A549 (cell line): Measurements from ENCODE around the gene PDK2. TPM values are rescaled to one million over a fixed set of nuclear protein-coding genes. Genes with fewer than 3 reads are reported as not detected.
A peak's percentile ranks its signal among the peaks of the same experiment; 100 is the strongest.

Experiments
- ATAC-seq, 2 experiments: fragments of 200-7000 bp in 1 of 2; fragments of >200 bp in 1 of 2; cut with Nextera tagmentation in 1 of 2; cut with Tn5 transposase in 1 of 2; 3 replicates each; pipeline versions ENCODE4 v1.8.0 to v1.9.1; 2018 to 2020; ENCODE audit warnings: mild to moderate bottlenecking in 1 of 2, moderate library complexity in 1 of 2
- CTCF ChIA-PET: fragments of 300-600 bp; sonication (Branson Sonifier 250); formaldehyde crosslinking; extraction: SDS; loops from one replicate; lab custom pipeline; 2021; ENCODE audit warnings: antibody characterized with exemption, inconsistent platforms; lab: Yijun Ruan, JAX
- POLR2A ChIA-PET: fragments of 350-600 bp; formaldehyde crosslinking; extraction: SDS; loops from one replicate; lab custom pipeline; 2021; ENCODE audit warnings: antibody characterized with exemption, inconsistent platforms; lab: Yijun Ruan, JAX
- DNase-seq, 2 experiments: peaks; one replicate each; pipeline versions ENCODE4 v3.0.0 to v3.0.0-alpha.2; 2011 to 2016; ENCODE audit warnings: low read depth in 1 of 2, low spot score in 1 of 2
- FAIRE-seq: peaks from 2 replicates; lab custom pipeline; 2011; peaks lifted over from hg19 to GRCh38; lab: Jason Lieb, UNC
- H3K27ac ChIP-seq, 2 experiments: fragments of >200 bp; sonication (Bioruptor Twin); formaldehyde crosslinking; 3 replicates each; pipeline ENCODE4 v1.5.1; 2016 to 2017
- H3K4me1 ChIP-seq: fragments of >200 bp; sonication (Bioruptor Twin); formaldehyde crosslinking; 3 replicates; pipeline ENCODE4 v1.6.1; 2016
- H3K4me2 ChIP-seq: fragments of >200 bp; sonication (Bioruptor Twin); formaldehyde crosslinking; 3 replicates; pipeline ENCODE4 v1.6.1; 2016
- H3K4me3 ChIP-seq: fragments of >200 bp; sonication (Bioruptor Twin); formaldehyde crosslinking; 3 replicates; pipeline ENCODE4 v1.5.1; 2016
- H3K9me3 ChIP-seq: fragments of >200 bp; sonication (Bioruptor Twin); formaldehyde crosslinking; 3 replicates; pipeline ENCODE4 v1.6.1; 2016
- CHD4 ChIP-seq: fragments of 200-600 bp; sonication (generic); IDR thresholded peaks from 2 replicates; pipeline ENCODE4 v1.6.1; 2016; ENCODE audit warnings: antibody characterized with exemption, mild to moderate bottlenecking, borderline replicate concordance
- EHMT2 ChIP-seq: fragments of 200-600 bp; sonication (generic); IDR thresholded peaks from 2 replicates; pipeline ENCODE4 v1.6.1; 2016; ENCODE audit warnings: antibody characterized with exemption, low read depth, mild to moderate bottlenecking, moderate library complexity
- ESRRA ChIP-seq: fragments of 150-350 bp; IDR thresholded peaks from 2 replicates; pipeline ENCODE4 v1.6.1; 2014; ENCODE audit warnings: mild to moderate bottlenecking, low read length, borderline replicate concordance
- FOSL2 ChIP-seq, 2 experiments: fragments of 450-650 bp in 1 of 2; fragments of >200 bp in 1 of 2; sonication (Bioruptor Twin) in 1 of 2; formaldehyde crosslinking; IDR thresholded peaks; 2 replicates each; pipeline versions ENCODE4 v1.5.0 to v1.6.1; 2016 to 2020; ENCODE audit warnings: mild to moderate bottlenecking in 1 of 2, moderate library complexity in 1 of 2
- GATA3 ChIP-seq: IDR thresholded peaks from 2 replicates; pipeline ENCODE4 v1.6.1; 2012; ENCODE audit warnings: borderline replicate concordance
- HDAC2 ChIP-seq: fragments of 200-600 bp; sonication (generic); IDR thresholded peaks from 2 replicates; pipeline ENCODE4 v1.6.1; 2016
- HEYL ChIP-seq: fragments of 250-450 bp; sonication (Bioruptor Pico); IDR thresholded peaks from 2 replicates; pipeline ENCODE4 v1.8.0; 2021; ENCODE audit warnings: mild to moderate bottlenecking, moderate library complexity
- HOXB13 ChIP-seq: fragments of 250-450 bp; sonication (Bioruptor Pico); IDR thresholded peaks from 2 replicates; pipeline ENCODE4 v1.5.0; 2020; ENCODE audit warnings: low read depth, mild to moderate bottlenecking, moderate library complexity
- JUN ChIP-seq, 2 experiments: fragments of >200 bp; sonication (Bioruptor Twin); formaldehyde crosslinking; IDR thresholded peaks; 2 replicates in 1 of 2; 3 replicates in 1 of 2; pipeline ENCODE4 v1.6.1; 2016 to 2017
- MAZ ChIP-seq: fragments of 150-350 bp; IDR thresholded peaks from 2 replicates; pipeline ENCODE4 v1.6.1; 2014; ENCODE audit warnings: antibody characterized with exemption, low read depth, low read length, borderline replicate concordance
- MYC ChIP-seq: IDR thresholded peaks from 2 replicates; pipeline ENCODE4 v1.6.1; 2012; ENCODE audit warnings: mild to moderate bottlenecking, inconsistent platforms, low read length, improper control_type of control experiment, borderline replicate concordance
- NPAS2 ChIP-seq: fragments of 250-450 bp; sonication (Bioruptor Pico); IDR thresholded peaks from 2 replicates; pipeline ENCODE4 v1.8.0; 2022; ENCODE audit warnings: mild to moderate bottlenecking, moderate library complexity, borderline replicate concordance
- POLR2AphosphoS2 ChIP-seq: conservative IDR thresholded peaks from 2 replicates; pipeline ENCODE4 v1.6.1; 2012; ENCODE audit warnings: low read length, improper control_type of control experiment, inconsistent platforms
- RNF2 ChIP-seq: fragments of 200-600 bp; sonication (generic); IDR thresholded peaks from 2 replicates; pipeline ENCODE4 v1.6.1; 2016; ENCODE audit warnings: low read depth, mild to moderate bottlenecking, antibody characterized with exemption, moderate library complexity, borderline replicate concordance
- TFCP2L1 ChIP-seq: fragments of 250-450 bp; sonication (Bioruptor Pico); IDR thresholded peaks from 2 replicates; pipeline ENCODE4 v1.5.0; 2021; ENCODE audit warnings: mild to moderate bottlenecking
- ZC3H11A ChIP-seq: fragments of 450-650 bp; IDR thresholded peaks from 2 replicates; pipeline ENCODE4 v1.6.1; 2014; ENCODE audit warnings: antibody characterized with exemption, mild to moderate bottlenecking
- ZNF302 ChIP-seq: fragments of 250-450 bp; sonication (Bioruptor Pico); IDR thresholded peaks from 2 replicates; pipeline ENCODE4 v1.9.0; 2021; ENCODE audit warnings: inconsistent platforms, mild to moderate bottlenecking, moderate library complexity
- WGBS: methylation state at CpG from one replicate; pipeline ENCODE4 v1.1.6; 2017; ENCODE audit errors: missing lambda C conversion rate; 5-methylcytosine and 5-hydroxymethylcytosine counted together
- polyA plus RNA-seq, 4 experiments: library from polyadenylated mRNA; depleted of rRNA in 3 of 4; stranded (reverse); fragments of >200 nt; fragmentation: RNase III in 1 of 4; extraction: RNeasy Plus Mini Kit Qiagen cat#74134 plus additional on column Dnase treatment in 1 of 4; gene quantifications; 2 replicates in 3 of 4; 3 replicates in 1 of 4; pipeline ENCODE4 v1.2.3, GENCODE V29; 2011 to 2017
- TF ChIP-seq, protein P1 (sequence below): fragments of 200-600 bp; sonication (generic); IDR thresholded peaks from 2 replicates; pipeline ENCODE4 v1.6.1; 2016; ENCODE audit warnings: antibody characterized with exemption, mild to moderate bottlenecking, moderate library complexity
- TF ChIP-seq, protein P2 (sequence below): IDR thresholded peaks from 2 replicates; pipeline ENCODE4 v1.6.1; 2012
- TF ChIP-seq, protein P3 (sequence below): fragments of >200 bp; sonication (Bioruptor Twin); formaldehyde crosslinking; IDR thresholded peaks from 3 replicates; pipeline ENCODE4 v1.5.1; 2016

PDK2 gene
- polyA plus RNA-seq, 2 of the 4 experiments (the other 2 are of a cell fraction): 14.1 to 28.5 TPM

DNA sequence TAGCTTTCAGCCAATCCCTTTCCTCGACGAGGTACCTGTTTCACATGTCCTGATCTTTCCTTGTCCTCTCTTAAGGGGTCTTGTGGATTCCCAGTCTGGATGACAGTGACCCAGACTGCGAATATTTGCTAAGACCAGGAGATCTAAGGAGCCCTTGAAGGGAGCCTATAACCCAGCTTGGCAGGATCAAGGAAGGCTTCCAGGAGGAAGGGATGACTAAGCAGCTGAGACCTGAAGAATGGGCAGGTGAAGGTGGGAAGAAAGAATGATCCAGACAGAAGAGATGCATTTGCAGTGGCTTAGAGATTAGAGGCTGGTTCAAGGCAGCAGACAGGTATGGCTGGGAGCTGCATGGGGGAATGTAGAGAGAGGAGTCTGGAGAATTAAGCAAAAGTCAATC lies 1.9 kb upstream of the PDK2 start:
- no peaks in the 10 kb centered on the region for H3K9me3 ChIP-seq
- TF ChIP-seq POLR2AphosphoS2 (0 out of 2 replicates have a peak, but pooled peaks have one; percentile 68), HEYL (CRISPR knock-in tag) (no peak), NPAS2 (CRISPR knock-in tag) (no peak)
- H3K27ac ChIP-seq: peak overlapping the region in 1 of 2 experiments; percentile 27; a peak in 2 of 6 replicates
- no peak overlapping the region for H3K4me3 ChIP-seq
- 92% methylated on average over 3 of the region's 3 CpGs for WGBS
- POLR2A ChIA-PET: interaction anchor here (2.3 to 2.5 kb wide), 2 partner anchors 37 to 66 kb away, joined by 6 to 21 read pairs; partner anchors contain the start of gene ITGA3
- peaks cover 17% of the 10 kb centered on the region for H3K4me1 ChIP-seq
- FAIRE-seq (no peak), DNase-seq (no peak), ATAC-seq (no peak)
- CTCF ChIA-PET: interaction anchor here (0.8 to 30.9 kb wide), 20 partner anchors 16 to 203 kb away, joined by 3 to 1356 read pairs (median 16); partner anchors contain the start of genes COL1A1, ITGA3, PPP1R9B and SAMD14
- H3K4me2 ChIP-seq: no peak overlapping the region

DNA sequence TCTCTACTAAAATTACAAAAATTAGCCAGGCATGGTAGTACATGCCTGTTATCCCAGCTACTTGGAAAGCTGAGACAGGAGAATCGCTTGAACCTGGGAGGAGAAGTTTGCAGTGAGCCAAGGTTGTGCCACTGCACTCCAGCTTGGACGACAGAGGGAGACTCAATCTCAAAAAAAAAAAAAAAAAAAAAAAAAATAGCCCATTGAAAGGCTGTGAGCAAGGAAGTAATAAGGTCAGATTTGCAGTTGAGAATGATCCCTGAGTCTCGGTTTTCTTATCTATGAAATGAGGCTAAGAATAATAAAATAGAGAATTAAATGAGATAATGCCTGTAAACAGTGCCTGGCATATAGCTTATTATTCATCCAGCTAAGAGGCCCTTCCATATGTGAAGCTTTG lies 1.3 kb upstream of the PDK2 start:
- 21% methylated on average over 3 of the region's 3 CpGs for WGBS
- POLR2A ChIA-PET: interaction anchor here (1.0 to 2.5 kb wide), 7 partner anchors 16 to 67 kb away, joined by 3 to 21 read pairs (median 4); partner anchors contain the start of gene ITGA3
- peaks cover 17% of the 10 kb centered on the region for H3K4me1 ChIP-seq
- CTCF ChIA-PET: interaction anchor here (0.6 to 30.9 kb wide), 49 partner anchors 9 to 524 kb away, joined by 3 to 1356 read pairs (median 5); partner anchors contain the start of genes ITGA3, LRRC59, PPP1R9B and SAMD14
- H3K4me2 ChIP-seq: peak overlapping the region; percentile 85
- no peak for DNase-seq
- no peak for TF ChIP-seq ZNF302 (CRISPR knock-in tag)
- TF ChIP-seq HOXB13: no peak
- TF ChIP-seq, protein P1, sequence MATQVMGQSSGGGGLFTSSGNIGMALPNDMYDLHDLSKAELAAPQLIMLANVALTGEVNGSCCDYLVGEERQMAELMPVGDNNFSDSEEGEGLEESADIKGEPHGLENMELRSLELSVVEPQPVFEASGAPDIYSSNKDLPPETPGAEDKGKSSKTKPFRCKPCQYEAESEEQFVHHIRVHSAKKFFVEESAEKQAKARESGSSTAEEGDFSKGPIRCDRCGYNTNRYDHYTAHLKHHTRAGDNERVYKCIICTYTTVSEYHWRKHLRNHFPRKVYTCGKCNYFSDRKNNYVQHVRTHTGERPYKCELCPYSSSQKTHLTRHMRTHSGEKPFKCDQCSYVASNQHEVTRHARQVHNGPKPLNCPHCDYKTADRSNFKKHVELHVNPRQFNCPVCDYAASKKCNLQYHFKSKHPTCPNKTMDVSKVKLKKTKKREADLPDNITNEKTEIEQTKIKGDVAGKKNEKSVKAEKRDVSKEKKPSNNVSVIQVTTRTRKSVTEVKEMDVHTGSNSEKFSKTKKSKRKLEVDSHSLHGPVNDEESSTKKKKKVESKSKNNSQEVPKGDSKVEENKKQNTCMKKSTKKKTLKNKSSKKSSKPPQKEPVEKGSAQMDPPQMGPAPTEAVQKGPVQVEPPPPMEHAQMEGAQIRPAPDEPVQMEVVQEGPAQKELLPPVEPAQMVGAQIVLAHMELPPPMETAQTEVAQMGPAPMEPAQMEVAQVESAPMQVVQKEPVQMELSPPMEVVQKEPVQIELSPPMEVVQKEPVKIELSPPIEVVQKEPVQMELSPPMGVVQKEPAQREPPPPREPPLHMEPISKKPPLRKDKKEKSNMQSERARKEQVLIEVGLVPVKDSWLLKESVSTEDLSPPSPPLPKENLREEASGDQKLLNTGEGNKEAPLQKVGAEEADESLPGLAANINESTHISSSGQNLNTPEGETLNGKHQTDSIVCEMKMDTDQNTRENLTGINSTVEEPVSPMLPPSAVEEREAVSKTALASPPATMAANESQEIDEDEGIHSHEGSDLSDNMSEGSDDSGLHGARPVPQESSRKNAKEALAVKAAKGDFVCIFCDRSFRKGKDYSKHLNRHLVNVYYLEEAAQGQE: no peak
- TF ChIP-seq MAZ: no peak
- no peak for TF ChIP-seq FOSL2 (IDR thresholded peaks at IDR 0.05)
- TF ChIP-seq FOSL2 (CRISPR knock-in tag; IDR thresholded peaks at IDR 0.05): no peak
- TF ChIP-seq, protein P2, sequence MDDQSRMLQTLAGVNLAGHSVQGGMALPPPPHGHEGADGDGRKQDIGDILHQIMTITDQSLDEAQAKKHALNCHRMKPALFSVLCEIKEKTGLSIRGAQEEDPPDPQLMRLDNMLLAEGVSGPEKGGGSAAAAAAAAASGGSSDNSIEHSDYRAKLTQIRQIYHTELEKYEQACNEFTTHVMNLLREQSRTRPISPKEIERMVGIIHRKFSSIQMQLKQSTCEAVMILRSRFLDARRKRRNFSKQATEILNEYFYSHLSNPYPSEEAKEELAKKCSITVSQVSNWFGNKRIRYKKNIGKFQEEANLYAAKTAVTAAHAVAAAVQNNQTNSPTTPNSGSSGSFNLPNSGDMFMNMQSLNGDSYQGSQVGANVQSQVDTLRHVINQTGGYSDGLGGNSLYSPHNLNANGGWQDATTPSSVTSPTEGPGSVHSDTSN: no peak
- TF ChIP-seq JUN (IDR thresholded peaks at IDR 0.05): no peak
- TF ChIP-seq, protein P3, sequence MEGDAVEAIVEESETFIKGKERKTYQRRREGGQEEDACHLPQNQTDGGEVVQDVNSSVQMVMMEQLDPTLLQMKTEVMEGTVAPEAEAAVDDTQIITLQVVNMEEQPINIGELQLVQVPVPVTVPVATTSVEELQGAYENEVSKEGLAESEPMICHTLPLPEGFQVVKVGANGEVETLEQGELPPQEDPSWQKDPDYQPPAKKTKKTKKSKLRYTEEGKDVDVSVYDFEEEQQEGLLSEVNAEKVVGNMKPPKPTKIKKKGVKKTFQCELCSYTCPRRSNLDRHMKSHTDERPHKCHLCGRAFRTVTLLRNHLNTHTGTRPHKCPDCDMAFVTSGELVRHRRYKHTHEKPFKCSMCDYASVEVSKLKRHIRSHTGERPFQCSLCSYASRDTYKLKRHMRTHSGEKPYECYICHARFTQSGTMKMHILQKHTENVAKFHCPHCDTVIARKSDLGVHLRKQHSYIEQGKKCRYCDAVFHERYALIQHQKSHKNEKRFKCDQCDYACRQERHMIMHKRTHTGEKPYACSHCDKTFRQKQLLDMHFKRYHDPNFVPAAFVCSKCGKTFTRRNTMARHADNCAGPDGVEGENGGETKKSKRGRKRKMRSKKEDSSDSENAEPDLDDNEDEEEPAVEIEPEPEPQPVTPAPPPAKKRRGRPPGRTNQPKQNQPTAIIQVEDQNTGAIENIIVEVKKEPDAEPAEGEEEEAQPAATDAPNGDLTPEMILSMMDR: no peak
- TF ChIP-seq HEYL (CRISPR knock-in tag): no peak
- TF ChIP-seq, all 56 proteins: peak for 0
- ATAC-seq (peak in 1 of 2 experiments; percentile 4; a peak in 3 of 6 replicates), FAIRE-seq (no peak)
- H3K4me3 ChIP-seq: no peak overlapping the region
- peak overlapping the region in 1 of 2 experiments; percentile 27; a peak in 2 of 6 replicates for H3K27ac ChIP-seq
- no peaks in the 10 kb centered on the region for H3K9me3 ChIP-seq

DNA sequence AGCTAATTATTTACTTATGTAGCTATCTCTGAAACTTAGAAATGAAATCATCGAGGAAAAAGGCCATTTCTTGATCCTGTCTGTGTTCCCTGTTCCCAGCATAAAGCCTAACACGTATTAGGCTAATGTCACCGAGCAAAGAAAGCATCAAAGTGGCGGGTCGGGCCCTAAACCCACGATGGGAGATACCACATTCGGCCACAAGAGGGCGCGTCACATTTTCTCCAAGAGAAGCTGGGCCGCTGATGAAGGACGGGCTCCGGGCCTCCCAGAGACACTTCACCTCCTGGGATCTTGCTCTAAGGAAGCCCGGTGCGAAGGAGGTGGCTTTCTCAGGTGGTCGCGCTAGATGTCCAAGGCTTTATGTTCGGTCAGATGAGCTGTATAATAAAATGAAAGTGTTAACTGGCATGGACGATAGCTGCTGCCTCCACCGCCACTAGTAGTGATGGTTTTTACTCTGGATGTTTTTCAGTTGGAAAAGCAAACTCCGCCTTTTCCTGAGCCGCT lies 853 bp upstream of the PDK2 start:
- ATAC-seq: peak; percentile 51 to 78
- DNase-seq: peak; percentile 91 to 95
- Histone ChIP-seq H3K27ac (peak overlapping the region; percentile 40 to 90), H3K4me3 (peak overlapping the region; percentile 76), H3K9me3 (no peaks in the 10 kb centered on the region), H3K4me1 (peaks cover 17% of the 10 kb centered on the region), H3K4me2 (peak overlapping the region; percentile 85)
- ChIA-PET POLR2A (interaction anchor here (0.6 to 2.5 kb wide), 9 partner anchors 16 to 67 kb away, joined by 3 to 21 read pairs (median 4); partner anchors contain the start of genes ITGA3 and PPP1R9B), CTCF (interaction anchor here (0.6 to 30.9 kb wide), 59 partner anchors 10 to 768 kb away, joined by 3 to 1356 read pairs (median 4); partner anchors contain the start of genes ITGA3, LRRC59, PPP1R9B and SAMD14)
- WGBS: 2% methylated on average over 21 of the region's 21 CpGs
- FAIRE-seq: peak; percentile 80
- no peak for TF ChIP-seq RNF2
- TF ChIP-seq MYC: no peak
- TF ChIP-seq CHD4: no peak
- TF ChIP-seq EHMT2: no peak
- TF ChIP-seq TFCP2L1 (CRISPR knock-in tag): no peak
- TF ChIP-seq, protein P1: no peak
- no peak for TF ChIP-seq HDAC2
- no peak for TF ChIP-seq MAZ
- 0 out of 2 replicates have a peak, but pooled peaks have one; percentile 36 for TF ChIP-seq ESRRA
- TF ChIP-seq ZC3H11A: 0 out of 2 replicates have a peak, but pooled peaks have one; percentile 4
- TF ChIP-seq GATA3: no peak
